Skeletal muscle cell (primary cell): Measurements from ENCODE around the gene CCDC144A.
"Not testable (repeated sequence)": the region's sequence is repeated elsewhere in the genome, so short reads cannot be mapped to it uniquely, and the experiment has no call there.

Source experiments
- DNase-seq: peaks from one replicate; pipeline ENCODE4 v3.0.0-alpha.2; 2010; ENCODE audit warnings: low read depth
- H3K4me3 ChIP-seq: 2 replicates; pipeline ENCODE4 v1.5.1; 2011; ENCODE audit warnings: low read depth, mild to moderate bottlenecking, control low read depth, low read length, moderate library complexity

The CCDC144A gene

DNA sequence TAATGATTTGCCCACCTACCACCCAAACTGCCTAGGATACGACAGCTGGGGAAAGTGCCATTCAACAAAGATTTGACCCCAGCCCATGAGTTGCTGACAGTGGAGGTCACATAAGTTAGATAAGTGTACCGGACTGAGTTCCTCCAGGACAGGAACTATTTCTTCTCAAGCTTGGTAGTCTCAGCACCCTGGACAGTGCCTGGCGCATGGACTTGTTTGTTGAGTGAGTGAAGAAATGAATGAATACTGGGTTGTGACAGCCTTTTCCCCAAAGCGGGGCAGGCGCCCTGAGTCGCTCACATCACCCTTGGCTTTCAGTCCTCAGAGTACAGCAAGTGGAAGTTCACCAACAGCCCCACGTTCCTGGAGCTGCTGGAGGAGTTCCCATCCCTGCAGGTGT lies 122.1 kb downstream of the CCDC144A start:
- DNase-seq, H3K4me3 ChIP-seq: not testable (repeated sequence)

- no peak for DNase-seq
- H3K4me3 ChIP-seq, result no peak overlapping the region
Measured at GRCh38 chr17:16814439-16814838, 124.4 kb downstream of the CCDC144A start.

DNA sequence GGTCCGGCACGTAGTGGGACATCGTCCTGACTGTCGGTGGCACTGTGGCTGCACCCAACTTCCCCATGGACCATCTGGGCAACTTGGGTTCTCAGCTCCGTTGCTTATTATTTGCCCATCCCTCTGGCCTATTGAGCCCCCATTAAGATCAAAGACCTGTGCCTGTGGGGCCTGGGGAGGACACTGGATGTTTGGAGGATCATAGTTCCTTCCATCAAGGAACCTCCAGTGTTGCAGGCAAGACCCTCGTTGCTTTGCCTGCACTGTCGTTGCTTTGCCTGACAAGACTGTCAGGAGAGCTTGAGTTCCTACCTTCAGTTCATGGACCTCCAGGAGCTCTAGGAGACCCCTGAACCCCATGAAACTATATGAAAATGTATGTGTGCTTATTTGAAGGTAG lies 127.2 kb downstream of the CCDC144A start:
- H3K4me3 ChIP-seq, result no peak overlapping the region
- DNase-seq, result no peak

- H3K4me3 ChIP-seq, DNase-seq: not testable (repeated sequence)
Measured at GRCh38 chr17:16817940-16818339, 127.9 kb downstream of the CCDC144A start.

DNA sequence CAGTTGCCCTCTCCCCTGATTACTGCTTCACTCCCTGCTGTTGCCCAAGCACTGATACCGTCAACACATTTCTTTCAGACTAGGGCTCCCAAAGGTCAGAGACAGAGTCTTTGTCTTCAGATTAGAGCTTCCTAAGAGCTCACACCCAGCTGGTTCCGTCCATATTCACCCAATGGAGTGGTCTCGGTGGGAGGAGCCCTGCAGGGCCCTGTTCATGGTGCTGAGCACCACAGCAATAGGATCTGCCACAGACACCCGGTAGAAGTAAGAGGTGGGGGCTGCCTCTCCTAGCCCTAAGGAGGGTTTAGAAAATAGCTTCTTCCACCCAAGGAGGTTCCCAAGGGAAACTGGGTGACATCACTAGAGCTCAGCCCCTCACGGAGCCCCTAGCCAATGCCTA lies 128.3 kb downstream of the CCDC144A start:
- DNase-seq, result no peak
- no peak overlapping the region for H3K4me3 ChIP-seq

GRCh38 chr17:16818821-16819683 lies 129.0 kb downstream of the CCDC144A start:
- DNase-seq, result no peak
- no peak overlapping the region for H3K4me3 ChIP-seq

GRCh38 chr17:16820161-16820877 lies 130.3 kb downstream of the CCDC144A start:
- DNase-seq, result no peak
- H3K4me3 ChIP-seq, result no peak overlapping the region

GRCh38 chr17:16820979-16821543 lies 131.0 kb downstream of the CCDC144A start:
- no peak overlapping the region for H3K4me3 ChIP-seq
- DNase-seq, result no peak

DNA sequence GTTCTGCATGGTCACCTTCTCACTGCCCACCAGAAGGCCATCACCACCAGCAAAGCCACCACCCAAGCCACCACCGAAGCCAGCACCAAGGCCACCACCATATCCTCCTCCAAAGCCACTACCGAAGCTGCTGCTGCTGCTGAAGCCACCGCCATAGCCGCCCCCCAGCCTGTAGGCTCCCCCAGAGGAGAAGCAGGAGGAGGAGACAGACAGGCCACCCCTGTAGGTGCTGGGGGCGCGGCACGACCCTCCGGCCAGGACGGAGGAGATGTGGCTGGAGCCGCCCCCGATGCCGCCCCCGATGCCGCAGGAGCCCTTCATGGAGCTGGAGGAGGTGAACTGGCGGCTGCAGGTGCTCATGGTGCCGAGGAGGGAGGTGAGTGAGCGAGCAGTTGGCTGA lies 132.1 kb downstream of the CCDC144A start:
- not testable (repeated sequence) for DNase-seq, H3K4me3 ChIP-seq

DNA sequence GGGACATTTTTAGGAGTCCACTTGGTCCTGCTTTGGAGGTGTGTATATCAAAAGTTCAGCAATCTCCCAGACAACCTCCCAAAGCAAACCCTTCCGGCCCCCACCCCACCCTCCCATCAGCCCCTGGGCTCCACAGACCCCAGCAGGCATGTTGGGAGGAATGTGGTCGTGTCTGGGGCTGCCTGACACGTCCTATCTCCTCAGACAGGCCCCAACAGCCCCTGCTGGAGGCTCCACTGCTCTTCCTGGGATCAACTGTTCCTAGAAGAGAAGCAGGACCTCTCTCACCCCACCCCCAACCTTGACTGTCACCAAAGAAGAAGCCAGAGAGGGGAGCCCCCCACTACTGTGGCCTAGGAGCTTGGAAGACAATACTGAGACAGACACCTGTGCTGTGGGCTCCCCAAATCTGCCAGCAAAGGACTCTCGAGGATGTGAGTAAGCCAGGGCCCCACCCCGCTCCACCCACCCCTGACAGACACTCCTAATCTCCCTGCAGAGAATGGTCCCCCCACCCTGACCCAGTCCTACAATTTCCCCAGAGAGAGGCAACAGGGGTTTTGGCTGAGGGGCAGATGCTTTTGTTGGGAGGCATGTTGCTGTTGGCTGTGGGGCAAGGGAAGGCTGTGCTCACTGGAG lies 133.8 kb downstream of the CCDC144A start:
- not testable (repeated sequence) for DNase-seq, H3K4me3 ChIP-seq
